Tibial nerve (tissue), 4 donors: ENCODE data around the gene LRRC3. TPM values are rescaled to one million over a fixed set of nuclear protein-coding genes. Genes with fewer than 3 reads are reported as not detected.
"Not testable (repeated sequence)": the region's sequence is repeated elsewhere in the genome, so short reads cannot be mapped to it uniquely, and the experiment has no call there.

Experiments
- DNase-seq, 2 donors: peaks; one replicate each; pipeline ENCODE4 v3.0.0-alpha.2; 2019; ENCODE audit warnings: low spot score in 2 of 2
- H3K27ac ChIP-seq, 4 donors: fragments of 200-600 bp; sonication (generic) in 3 of 4; one replicate each; pipeline ENCODE4 v1.5.1; 2017 to 2019; ENCODE audit warnings: mild to moderate bottlenecking in 1 of 4
- H3K27me3 ChIP-seq, 2 donors: fragments of 200-600 bp; sonication (generic) in 1 of 2; one replicate each; pipeline versions ENCODE4 v1.5.1 to v1.6.0; 2017 to 2019
- H3K36me3 ChIP-seq, 3 donors: fragments of 200-600 bp; sonication (generic); one replicate each; pipeline ENCODE4 v1.5.1; 2018 to 2019
- H3K4me1 ChIP-seq, 4 donors: fragments of 200-600 bp; sonication (generic) in 3 of 4; one replicate each; pipeline ENCODE4 v1.5.1; 2017 to 2019
- H3K4me3 ChIP-seq, 4 donors: fragments of 200-600 bp; sonication (generic) in 3 of 4; one replicate each; pipeline ENCODE4 v1.5.1; 2017 to 2019; ENCODE audit warnings: mild to moderate bottlenecking in 1 of 4, moderate library complexity in 1 of 4
- H3K9me3 ChIP-seq, 4 donors: fragments of 200-600 bp; sonication (generic) in 3 of 4; one replicate each; pipeline ENCODE4 v1.5.1; 2017 to 2019
- CTCF ChIP-seq, 5 experiments: fragments of 200-600 bp in 3 of 5; fragments of 450-650 bp in 2 of 5; sonication (generic) in 3 of 5; IDR thresholded peaks; one replicate each; pipeline ENCODE4 v1.5.1; 2016 to 2019; ENCODE audit warnings: antibody characterized with exemption in 5 of 5, mild to moderate bottlenecking in 3 of 5, moderate library complexity in 2 of 5
- EP300 ChIP-seq, 2 donors: sonication (generic); formaldehyde crosslinking; IDR thresholded peaks; one replicate each; pipeline ENCODE4 v1.6.1; 2017; ENCODE audit warnings: antibody characterized with exemption in 2 of 2, mild to moderate bottlenecking in 1 of 2
- POLR2A ChIP-seq, 2 donors: fragments of 450-650 bp; IDR thresholded peaks; one replicate each; pipeline ENCODE4 v1.6.1; 2017; ENCODE audit warnings: antibody characterized with exemption in 2 of 2, mild to moderate bottlenecking in 2 of 2, moderate library complexity in 2 of 2
- WGBS, 2 donors: methylation state at CpG; one replicate each; pipeline ENCODE4 v1.1.5; 2018; 5-methylcytosine and 5-hydroxymethylcytosine counted together
- total RNA-seq, 4 donors: library from RNA; depleted of rRNA; stranded (reverse); fragments of >200 nt; gene quantifications; one replicate each; pipeline ENCODE4 v1.1.0, GENCODE V29; 2016

LRRC3 gene
- total RNA-seq, 4 donors from 2014 or later = 2.0 to 8.0 (median 3.8) TPM

- Histone ChIP-seq H3K27ac (no peak overlapping the region), H3K27me3 (peaks cover 0 to 21% of the 10 kb centered on the region in 2 donors), H3K36me3 (no peaks in the 10 kb centered on the region), H3K4me1 (no peaks in the 10 kb centered on the region), H3K9me3 (no peaks in the 10 kb centered on the region), H3K4me3 (no peak overlapping the region)
- no peak for TF ChIP-seq CTCF (IDR thresholded peaks at IDR 0.05)
- no peak for TF ChIP-seq EP300 (IDR thresholded peaks at IDR 0.05)
- TF ChIP-seq POLR2A (IDR thresholded peaks at IDR 0.05) = no peak
- no peak for DNase-seq
- 90 to 92% methylated on average over 22 to 27 of the region's 27 CpGs for WGBS, 2 donors
Measured at GRCh38 chr21:44413566-44414290, 41.6 kb upstream of the LRRC3 start.

GRCh38 chr21:44414291-44415072, 40.8 kb upstream of the LRRC3 start:
- H3K4me3 ChIP-seq = no peak overlapping the region
- TF ChIP-seq EP300 (IDR thresholded peaks at IDR 0.05) (no peak), POLR2A (IDR thresholded peaks at IDR 0.05) (no peak), CTCF (IDR thresholded peaks at IDR 0.05) (no peak)
- peaks cover 0 to 21% of the 10 kb centered on the region in 2 donors for H3K27me3 ChIP-seq
- H3K9me3 ChIP-seq = no peaks in the 10 kb centered on the region
- H3K27ac ChIP-seq = no peak overlapping the region
- DNase-seq = no peak
- H3K36me3 ChIP-seq = no peaks in the 10 kb centered on the region
- H3K4me1 ChIP-seq = no peaks in the 10 kb centered on the region
- WGBS, 2 donors = 77 to 80% methylated on average over 25 to 30 of the region's 30 CpGs

- no peak for DNase-seq
- no peaks in the 10 kb centered on the region for H3K4me1 ChIP-seq
- TF ChIP-seq EP300 (IDR thresholded peaks at IDR 0.05) = no peak
- TF ChIP-seq CTCF (IDR thresholded peaks at IDR 0.05) = no peak
- no peak overlapping the region for H3K4me3 ChIP-seq
- 49 to 52% methylated on average over 24 of the region's 24 CpGs for WGBS, 2 donors
- H3K27ac ChIP-seq = no peak overlapping the region
- no peaks in the 10 kb centered on the region for H3K36me3 ChIP-seq
- no peaks in the 10 kb centered on the region for H3K9me3 ChIP-seq
- peaks cover 0 to 21% of the 10 kb centered on the region in 2 donors for H3K27me3 ChIP-seq
Measured at GRCh38 chr21:44415073-44416025, 40.0 kb upstream of the LRRC3 start.

DNA sequence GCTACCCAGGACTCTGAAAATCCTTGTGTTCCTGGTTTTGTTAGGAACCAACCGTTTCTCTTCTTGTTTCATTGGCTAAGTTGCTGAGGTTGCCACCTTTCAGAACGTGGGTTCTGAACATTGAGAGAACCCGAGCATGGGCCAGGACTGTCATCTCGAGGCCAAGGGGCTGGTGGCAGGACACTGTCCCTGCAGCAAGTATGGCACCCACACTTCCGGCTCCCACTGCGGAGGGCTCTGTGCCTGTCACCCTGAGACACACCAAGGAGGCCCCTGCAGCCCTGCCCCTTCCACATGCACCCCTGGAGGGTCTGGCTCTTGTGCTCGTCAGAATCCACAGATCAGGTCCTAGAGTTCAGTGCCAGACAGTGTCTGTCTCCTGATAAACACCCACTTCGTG, 39.1 kb upstream of the LRRC3 start:
- Histone ChIP-seq H3K9me3 (no peaks in the 10 kb centered on the region), H3K27ac (no peak overlapping the region), H3K27me3 (peaks cover 0 to 21% of the 10 kb centered on the region in 2 donors), H3K4me1 (no peaks in the 10 kb centered on the region), H3K36me3 (no peaks in the 10 kb centered on the region), H3K4me3 (no peak overlapping the region)
- WGBS, 2 donors = 70% methylated on average over 8 of the region's 8 CpGs
- no peak for DNase-seq
- TF ChIP-seq CTCF (IDR thresholded peaks at IDR 0.05) = no peak

- not testable (repeated sequence) for H3K36me3 ChIP-seq, DNase-seq
Measured at GRCh38 chr21:44417621-44418107, 37.6 kb upstream of the LRRC3 start.

More at GRCh38 chr21:44417621-44418107, 37.6 kb upstream of the LRRC3 start:
- H3K4me3 ChIP-seq, H3K9me3 ChIP-seq, H3K4me1 ChIP-seq, H3K27ac ChIP-seq: not testable (repeated sequence)
- peaks cover 0 to 21% of the 10 kb centered on the region in 2 donors for H3K27me3 ChIP-seq
- WGBS, 2 donors = 93% methylated on average over 16 to 19 of the region's 21 CpGs
